GM18505 (cell line): Measurements from ENCODE around the gene SHROOM4.

ENCODE experiments used
- ATAC-seq: cut with Tn5 transposase; IDR thresholded peaks from one replicate; pipeline ENCODE4 v1.9.1; 2021; ENCODE audit not compliant: unreplicated experiment
- POLR2A ChIP-seq: IDR thresholded peaks from 4 replicates; pipeline ENCODE4 v1.6.1; 2011; ENCODE audit warnings: borderline replicate concordance; ENCODE audit not compliant: insufficient read depth, insufficient read length; ENCODE audit errors: extremely low read depth

Gene SHROOM4, protein sequence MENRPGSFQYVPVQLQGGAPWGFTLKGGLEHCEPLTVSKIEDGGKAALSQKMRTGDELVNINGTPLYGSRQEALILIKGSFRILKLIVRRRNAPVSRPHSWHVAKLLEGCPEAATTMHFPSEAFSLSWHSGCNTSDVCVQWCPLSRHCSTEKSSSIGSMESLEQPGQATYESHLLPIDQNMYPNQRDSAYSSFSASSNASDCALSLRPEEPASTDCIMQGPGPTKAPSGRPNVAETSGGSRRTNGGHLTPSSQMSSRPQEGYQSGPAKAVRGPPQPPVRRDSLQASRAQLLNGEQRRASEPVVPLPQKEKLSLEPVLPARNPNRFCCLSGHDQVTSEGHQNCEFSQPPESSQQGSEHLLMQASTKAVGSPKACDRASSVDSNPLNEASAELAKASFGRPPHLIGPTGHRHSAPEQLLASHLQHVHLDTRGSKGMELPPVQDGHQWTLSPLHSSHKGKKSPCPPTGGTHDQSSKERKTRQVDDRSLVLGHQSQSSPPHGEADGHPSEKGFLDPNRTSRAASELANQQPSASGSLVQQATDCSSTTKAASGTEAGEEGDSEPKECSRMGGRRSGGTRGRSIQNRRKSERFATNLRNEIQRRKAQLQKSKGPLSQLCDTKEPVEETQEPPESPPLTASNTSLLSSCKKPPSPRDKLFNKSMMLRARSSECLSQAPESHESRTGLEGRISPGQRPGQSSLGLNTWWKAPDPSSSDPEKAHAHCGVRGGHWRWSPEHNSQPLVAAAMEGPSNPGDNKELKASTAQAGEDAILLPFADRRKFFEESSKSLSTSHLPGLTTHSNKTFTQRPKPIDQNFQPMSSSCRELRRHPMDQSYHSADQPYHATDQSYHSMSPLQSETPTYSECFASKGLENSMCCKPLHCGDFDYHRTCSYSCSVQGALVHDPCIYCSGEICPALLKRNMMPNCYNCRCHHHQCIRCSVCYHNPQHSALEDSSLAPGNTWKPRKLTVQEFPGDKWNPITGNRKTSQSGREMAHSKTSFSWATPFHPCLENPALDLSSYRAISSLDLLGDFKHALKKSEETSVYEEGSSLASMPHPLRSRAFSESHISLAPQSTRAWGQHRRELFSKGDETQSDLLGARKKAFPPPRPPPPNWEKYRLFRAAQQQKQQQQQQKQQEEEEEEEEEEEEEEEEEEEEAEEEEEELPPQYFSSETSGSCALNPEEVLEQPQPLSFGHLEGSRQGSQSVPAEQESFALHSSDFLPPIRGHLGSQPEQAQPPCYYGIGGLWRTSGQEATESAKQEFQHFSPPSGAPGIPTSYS (N-terminal part only)

GRCh38 chrX:50813843-50814661 is at the start of gene SHROOM4:
Gene SHROOM4 (minus strand): TSS chrX:50814194. CDS start chrX:50814018, 176 bp downstream.
- no peak for ATAC-seq
- no peak for TF ChIP-seq POLR2A

- no peak for TF ChIP-seq POLR2A
These were observed 49.5 kb upstream of the SHROOM4 start for GRCh38 chrX:50863471-50863870.

DNA sequence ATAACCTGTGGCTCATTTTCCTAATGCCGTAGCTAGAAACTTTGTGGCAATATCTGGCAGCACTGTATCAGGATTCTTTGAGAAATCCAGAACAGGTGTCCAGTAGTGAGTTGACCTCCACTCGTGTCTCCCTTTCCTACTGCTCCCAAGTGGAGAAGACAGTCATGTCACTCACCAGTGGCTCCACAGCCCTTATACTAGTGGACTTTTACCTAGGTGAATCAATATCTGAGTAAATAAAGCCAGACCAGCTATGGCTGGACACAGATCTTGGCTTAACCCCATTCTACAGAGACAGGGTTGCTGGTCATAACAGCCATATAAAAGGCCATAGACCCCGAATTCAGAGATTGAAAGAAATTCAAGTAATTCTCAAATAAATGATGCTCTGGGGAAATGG is 46.5 kb upstream of the SHROOM4 start:
- no peak for ATAC-seq
- TF ChIP-seq POLR2A: no peak

More at GRCh38 chrX:50863471-50863870, 49.5 kb upstream of the SHROOM4 start:
- ATAC-seq: no peak

GRCh38 chrX:50858548-50858947 is 44.6 kb upstream of the SHROOM4 start:
- ATAC-seq: no peak
- no peak for TF ChIP-seq POLR2A

DNA sequence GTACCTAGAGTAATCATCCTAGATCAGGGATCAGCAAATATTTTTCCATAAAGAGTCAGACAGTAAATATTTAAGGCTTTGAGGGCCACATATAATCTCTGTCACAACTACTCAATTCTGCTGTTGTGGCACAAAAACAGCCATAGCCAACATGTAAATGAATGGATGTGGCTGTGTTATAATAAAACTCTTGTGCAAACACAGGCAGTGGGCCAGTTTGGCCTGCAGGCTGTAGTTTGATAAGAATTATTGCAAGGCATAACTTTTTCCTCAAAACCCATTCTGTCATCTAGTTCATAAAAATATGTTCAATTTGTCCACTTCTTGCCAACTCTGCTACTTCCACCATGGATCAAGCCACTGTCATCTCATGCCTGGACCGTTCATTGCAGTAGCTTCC is 39.4 kb upstream of the SHROOM4 start:
- no peak for ATAC-seq
- TF ChIP-seq POLR2A: no peak

- TF ChIP-seq POLR2A: no peak
- ATAC-seq: no peak
These were observed 38.5 kb upstream of the SHROOM4 start for GRCh38 chrX:50852524-50852923.

- TF ChIP-seq POLR2A: no peak
These were observed 28.2 kb upstream of the SHROOM4 start for GRCh38 chrX:50842221-50842620.

GRCh38 chrX:50839730-50840129 is 25.7 kb upstream of the SHROOM4 start:
- no peak for TF ChIP-seq POLR2A
- ATAC-seq: no peak

More at GRCh38 chrX:50842221-50842620, 28.2 kb upstream of the SHROOM4 start:
- ATAC-seq: no peak

- TF ChIP-seq POLR2A: no peak
- ATAC-seq: no peak
These were observed 25.0 kb upstream of the SHROOM4 start for GRCh38 chrX:50838820-50839600.

DNA sequence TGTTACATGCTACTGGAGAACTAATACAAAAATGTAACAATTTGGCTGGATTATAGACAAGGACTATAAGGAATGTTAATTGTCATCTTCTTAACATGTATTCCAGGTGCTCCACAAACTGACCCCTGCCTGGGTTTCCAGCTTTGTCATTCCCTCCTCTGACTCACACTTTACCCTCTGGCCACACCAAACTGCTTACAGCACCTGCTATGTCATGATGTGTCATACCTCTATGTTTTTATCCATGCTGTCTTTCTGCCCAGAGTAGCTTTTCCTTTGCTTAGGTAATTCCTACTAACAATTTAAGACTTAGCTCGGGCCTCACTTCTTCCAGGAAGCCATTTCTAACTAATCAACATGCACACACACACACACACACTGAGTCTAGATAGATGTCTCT is 14.0 kb upstream of the SHROOM4 start:
- ATAC-seq: no peak
- TF ChIP-seq POLR2A: no peak

- no peak for TF ChIP-seq POLR2A
- ATAC-seq: no peak
These were observed 11.8 kb upstream of the SHROOM4 start for GRCh38 chrX:50825825-50826224.

DNA sequence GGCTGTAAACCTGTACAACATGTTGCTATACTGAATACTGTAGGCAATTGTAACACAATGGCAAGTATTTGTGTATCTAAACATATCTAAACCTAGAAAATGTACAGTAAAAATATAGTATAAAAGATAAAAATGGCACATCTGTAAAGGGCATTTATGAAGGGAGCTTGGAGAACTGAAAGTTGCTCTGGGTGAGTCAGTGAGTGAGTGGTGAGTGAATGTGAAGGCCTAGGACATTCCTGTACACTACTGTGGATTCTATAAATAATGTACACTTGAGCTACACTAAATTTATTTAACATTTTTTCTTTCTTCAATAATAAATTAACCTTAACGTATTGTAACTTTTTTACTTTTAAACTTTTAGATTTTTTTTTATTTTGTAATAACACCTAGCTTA is 5.0 kb upstream of the SHROOM4 start:
- no peak for ATAC-seq
- TF ChIP-seq POLR2A: no peak

GRCh38 chrX:50815120-50815519 is 1.1 kb upstream of the SHROOM4 start:
- ATAC-seq: no peak
- TF ChIP-seq POLR2A: no peak
